HepG2 (cell line): ENCODE measurements around the gene CHKB. TPM values are rescaled to one million over a fixed set of nuclear protein-coding genes. Genes with fewer than 3 reads are reported as not detected.

ENCODE experiments used
- BRCA1 ChIP-seq: sonication (generic); formaldehyde crosslinking; IDR thresholded peaks from 2 replicates; pipeline ENCODE4 v1.4.0; 2020; ENCODE audit warnings: missing genetic modification reagents
- FOXC1 ChIP-seq: sonication (generic); formaldehyde crosslinking; IDR thresholded peaks from 2 replicates; pipeline ENCODE4 v1.8.0; 2022; ENCODE audit warnings: mild to moderate bottlenecking, missing genetic modification reagents, borderline replicate concordance
- HNRNPLL ChIP-seq: fragments of 200-400 bp; formaldehyde crosslinking; IDR thresholded peaks from 2 replicates; pipeline ENCODE4 v1.6.1; 2017; ENCODE audit warnings: mild to moderate bottlenecking, low read depth, low read length; ENCODE audit not compliant: poor library complexity, severe bottlenecking
- KAT8 ChIP-seq: IDR thresholded peaks from 2 replicates; pipeline ENCODE4 v1.6.1; 2016; ENCODE audit warnings: missing genetic modification reagents, missing compliant biosample characterization
- MTF2 ChIP-seq: sonication (generic); formaldehyde crosslinking; IDR thresholded peaks from 2 replicates; pipeline ENCODE4 v1.5.0; 2020; ENCODE audit warnings: missing genetic modification reagents, borderline replicate concordance
- PPARG ChIP-seq: conservative IDR thresholded peaks from 2 replicates; pipeline ENCODE4 v1.6.1; 2016; ENCODE audit warnings: missing biosample characterization, missing genetic modification reagents
- REXO4 ChIP-seq: sonication (generic); formaldehyde crosslinking; IDR thresholded peaks from 2 replicates; pipeline ENCODE4 v1.8.0; 2022; ENCODE audit warnings: missing genetic modification reagents, mild to moderate bottlenecking, borderline replicate concordance
- SMARCE1 ChIP-seq: fragments of 450-650 bp; IDR thresholded peaks from 2 replicates; pipeline ENCODE4 v1.6.1; 2017; ENCODE audit warnings: borderline replicate concordance
- SP4 ChIP-seq: sonication (generic); formaldehyde crosslinking; IDR thresholded peaks from 2 replicates; pipeline ENCODE4 v1.8.1; 2023; ENCODE audit warnings: mild to moderate bottlenecking, missing genetic modification reagents
- ZFP41 ChIP-seq: sonication (generic); formaldehyde crosslinking; IDR thresholded peaks from 2 replicates; pipeline ENCODE4 v1.4.0; 2020; ENCODE audit warnings: mild to moderate bottlenecking, missing genetic modification reagents, borderline replicate concordance
- ZNF24 ChIP-seq: fragments of 450-650 bp; IDR thresholded peaks from 2 replicates; pipeline ENCODE4 v1.6.1; 2017; ENCODE audit warnings: antibody characterized with exemption, mild to moderate bottlenecking
- ZNF510 ChIP-seq: sonication (generic); formaldehyde crosslinking; IDR thresholded peaks from 2 replicates; pipeline ENCODE4 v1.4.0; 2020; ENCODE audit warnings: low read depth, mild to moderate bottlenecking, missing genetic modification reagents
- polyA plus RNA-seq, 8 experiments: library from polyadenylated mRNA; depleted of rRNA in 3 of 8; stranded (reverse) in 7 of 8; unstranded in 1 of 8; fragments of >200 nt; fragmentation: Illumina TruSeq in 4 of 8; extraction: Trizol in 4 of 8; gene quantifications; 2 replicates each; pipeline versions ENCODE4 v1.2.1 to v1.2.3, GENCODE V29; 2011 to 2016; ENCODE audit warnings: low read depth in 4 of 8, missing spikeins in 1 of 8, mixed read lengths in 1 of 8; ENCODE audit not compliant: insufficient read depth in 1 of 8
- total RNA-seq, 5 experiments: library from RNA; depleted of rRNA; stranded (reverse); fragments of >200 nt; fragmentation: Illumina TruSeq; extraction: Trizol; gene quantifications; 2 replicates each; pipeline ENCODE4 v1.2.3, GENCODE V29; 2016; ENCODE audit warnings: low read depth in 1 of 5
- TF ChIP-seq, protein P1 (sequence below): sonication (generic); formaldehyde crosslinking; IDR thresholded peaks from 2 replicates; pipeline ENCODE4 v1.4.0; 2020; ENCODE audit warnings: mild to moderate bottlenecking, missing genetic modification reagents, borderline replicate concordance
- TF ChIP-seq, protein P2 (sequence below): sonication (generic); formaldehyde crosslinking; IDR thresholded peaks from 2 replicates; pipeline ENCODE4 v1.8.0; 2022; ENCODE audit warnings: missing genetic modification reagents, mild to moderate bottlenecking, inconsistent platforms, borderline replicate concordance
- TF ChIP-seq, protein P3 (sequence below): sonication (generic); formaldehyde crosslinking; conservative IDR thresholded peaks from 2 replicates; pipeline ENCODE4 v1.8.0; 2022; ENCODE audit warnings: low read depth, missing genetic modification reagents
- TF ChIP-seq, protein P4 (sequence below): IDR thresholded peaks from 2 replicates; pipeline ENCODE4 v1.4.0; 2020; ENCODE audit warnings: mild to moderate bottlenecking, missing genetic modification reagents

The CHKB gene
- total and polyA plus RNA-seq, 2 of the 13 experiments (the other 11 are each of a cell fraction or from before 2014, with no cell fraction given) = 24.5 to 42.7 TPM

DNA sequence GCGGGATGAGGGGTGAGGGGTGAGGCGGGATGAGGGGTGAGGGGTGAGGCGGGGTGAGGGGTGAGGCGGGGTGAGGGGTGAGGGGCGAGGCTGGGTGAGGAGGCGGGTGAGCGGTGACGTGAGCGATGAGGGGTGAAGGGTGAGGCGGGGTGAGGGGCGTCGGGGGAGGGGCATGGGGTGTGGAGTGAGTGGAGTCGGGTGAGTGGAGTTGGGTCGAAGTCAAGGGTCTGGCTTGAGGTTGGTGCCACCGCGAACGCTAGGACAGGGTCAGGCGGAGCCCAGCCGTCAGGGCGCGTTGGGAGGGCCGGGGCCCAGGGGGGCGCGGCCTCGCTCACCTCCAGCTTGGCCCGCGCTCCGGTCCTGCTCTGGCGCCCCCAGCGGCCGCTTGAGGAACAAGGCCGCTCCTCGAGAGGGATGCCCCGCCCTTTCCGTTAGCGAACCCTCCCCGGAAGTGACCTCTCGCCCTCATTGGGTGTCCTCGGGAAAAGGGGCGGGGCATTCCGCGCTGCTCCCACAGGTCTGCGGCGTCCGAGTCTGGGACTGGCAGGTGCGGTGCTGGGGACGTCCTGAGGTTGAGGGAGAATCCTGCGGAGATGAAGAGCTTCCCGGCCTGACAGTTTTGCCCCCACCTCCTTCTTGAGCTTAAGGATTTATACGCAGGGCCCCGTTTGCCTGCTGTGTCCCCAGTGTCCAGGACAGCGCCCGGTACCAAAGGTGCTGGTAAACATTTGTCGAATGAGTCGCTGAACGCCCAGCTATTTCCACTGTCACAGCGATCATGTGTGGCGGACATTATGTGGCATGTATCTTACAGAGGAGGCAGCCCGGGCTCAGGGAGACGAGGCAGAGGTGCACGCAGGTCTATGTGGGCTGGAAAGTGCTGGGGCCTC lies 19.9 kb downstream of the CHKB start, which contains the start of gene SYCE3 (continued):
- TF ChIP-seq, protein P1, sequence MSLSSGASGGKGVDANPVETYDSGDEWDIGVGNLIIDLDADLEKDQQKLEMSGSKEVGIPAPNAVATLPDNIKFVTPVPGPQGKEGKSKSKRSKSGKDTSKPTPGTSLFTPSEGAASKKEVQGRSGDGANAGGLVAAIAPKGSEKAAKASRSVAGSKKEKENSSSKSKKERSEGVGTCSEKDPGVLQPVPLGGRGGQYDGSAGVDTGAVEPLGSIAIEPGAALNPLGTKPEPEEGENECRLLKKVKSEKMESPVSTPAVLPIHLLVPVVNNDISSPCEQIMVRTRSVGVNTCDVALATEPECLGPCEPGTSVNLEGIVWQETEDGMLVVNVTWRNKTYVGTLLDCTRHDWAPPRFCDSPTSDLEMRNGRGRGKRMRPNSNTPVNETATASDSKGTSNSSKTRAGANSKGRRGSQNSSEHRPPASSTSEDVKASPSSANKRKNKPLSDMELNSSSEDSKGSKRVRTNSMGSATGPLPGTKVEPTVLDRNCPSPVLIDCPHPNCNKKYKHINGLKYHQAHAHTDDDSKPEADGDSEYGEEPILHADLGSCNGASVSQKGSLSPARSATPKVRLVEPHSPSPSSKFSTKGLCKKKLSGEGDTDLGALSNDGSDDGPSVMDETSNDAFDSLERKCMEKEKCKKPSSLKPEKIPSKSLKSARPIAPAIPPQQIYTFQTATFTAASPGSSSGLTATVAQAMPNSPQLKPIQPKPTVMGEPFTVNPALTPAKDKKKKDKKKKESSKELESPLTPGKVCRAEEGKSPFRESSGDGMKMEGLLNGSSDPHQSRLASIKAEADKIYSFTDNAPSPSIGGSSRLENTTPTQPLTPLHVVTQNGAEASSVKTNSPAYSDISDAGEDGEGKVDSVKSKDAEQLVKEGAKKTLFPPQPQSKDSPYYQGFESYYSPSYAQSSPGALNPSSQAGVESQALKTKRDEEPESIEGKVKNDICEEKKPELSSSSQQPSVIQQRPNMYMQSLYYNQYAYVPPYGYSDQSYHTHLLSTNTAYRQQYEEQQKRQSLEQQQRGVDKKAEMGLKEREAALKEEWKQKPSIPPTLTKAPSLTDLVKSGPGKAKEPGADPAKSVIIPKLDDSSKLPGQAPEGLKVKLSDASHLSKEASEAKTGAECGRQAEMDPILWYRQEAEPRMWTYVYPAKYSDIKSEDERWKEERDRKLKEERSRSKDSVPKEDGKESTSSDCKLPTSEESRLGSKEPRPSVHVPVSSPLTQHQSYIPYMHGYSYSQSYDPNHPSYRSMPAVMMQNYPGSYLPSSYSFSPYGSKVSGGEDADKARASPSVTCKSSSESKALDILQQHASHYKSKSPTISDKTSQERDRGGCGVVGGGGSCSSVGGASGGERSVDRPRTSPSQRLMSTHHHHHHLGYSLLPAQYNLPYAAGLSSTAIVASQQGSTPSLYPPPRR (CRISPR knock-in tag) = no peak
- TF ChIP-seq MTF2 (CRISPR knock-in tag) = no peak
- no peak for TF ChIP-seq ZNF24
- TF ChIP-seq KAT8 (CRISPR knock-in tag) = peak; percentile 79
- TF ChIP-seq ZFP41 (CRISPR knock-in tag) = no peak
- no peak for TF ChIP-seq SMARCE1
- TF ChIP-seq, protein P2, sequence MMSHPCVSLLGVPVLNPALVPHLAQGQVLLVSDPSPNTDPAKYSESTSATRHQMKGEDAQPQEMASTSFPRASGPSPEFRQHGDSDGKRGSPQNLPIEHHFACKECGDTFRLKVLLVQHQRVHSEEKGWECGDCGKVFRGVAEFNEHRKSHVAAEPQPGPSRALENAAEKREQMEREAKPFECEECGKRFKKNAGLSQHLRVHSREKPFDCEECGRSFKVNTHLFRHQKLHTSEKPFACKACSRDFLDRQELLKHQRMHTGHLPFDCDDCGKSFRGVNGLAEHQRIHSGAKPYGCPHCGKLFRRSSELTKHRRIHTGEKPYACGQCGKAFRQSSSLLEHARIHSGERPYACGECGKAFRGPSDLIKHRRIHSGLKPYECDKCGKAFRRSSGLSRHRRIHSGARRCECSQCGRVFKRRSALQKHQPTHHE (CRISPR knock-in tag) = no peak
- TF ChIP-seq HNRNPLL = peak; percentile 65
- 0 out of 2 replicates have a peak, but pooled peaks have one; percentile 50 for TF ChIP-seq ZNF510
- peak; percentile 42; the same call in 1 of the 2 replicates for TF ChIP-seq PPARG (CRISPR knock-in tag)
- 0 out of 2 replicates have a peak, but pooled peaks have one; percentile 63 for TF ChIP-seq FOXC1 (CRISPR knock-in tag)
- no peak for TF ChIP-seq BRCA1 (CRISPR knock-in tag)
- no peak for TF ChIP-seq REXO4 (CRISPR knock-in tag)
- TF ChIP-seq SP4 (CRISPR knock-in tag) = peak; percentile 95
- TF ChIP-seq, protein P3, sequence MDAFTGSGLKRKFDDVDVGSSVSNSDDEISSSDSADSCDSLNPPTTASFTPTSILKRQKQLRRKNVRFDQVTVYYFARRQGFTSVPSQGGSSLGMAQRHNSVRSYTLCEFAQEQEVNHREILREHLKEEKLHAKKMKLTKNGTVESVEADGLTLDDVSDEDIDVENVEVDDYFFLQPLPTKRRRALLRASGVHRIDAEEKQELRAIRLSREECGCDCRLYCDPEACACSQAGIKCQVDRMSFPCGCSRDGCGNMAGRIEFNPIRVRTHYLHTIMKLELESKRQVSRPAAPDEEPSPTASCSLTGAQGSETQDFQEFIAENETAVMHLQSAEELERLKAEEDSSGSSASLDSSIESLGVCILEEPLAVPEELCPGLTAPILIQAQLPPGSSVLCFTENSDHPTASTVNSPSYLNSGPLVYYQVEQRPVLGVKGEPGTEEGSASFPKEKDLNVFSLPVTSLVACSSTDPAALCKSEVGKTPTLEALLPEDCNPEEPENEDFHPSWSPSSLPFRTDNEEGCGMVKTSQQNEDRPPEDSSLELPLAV (CRISPR knock-in tag) = no peak
- TF ChIP-seq, protein P4, sequence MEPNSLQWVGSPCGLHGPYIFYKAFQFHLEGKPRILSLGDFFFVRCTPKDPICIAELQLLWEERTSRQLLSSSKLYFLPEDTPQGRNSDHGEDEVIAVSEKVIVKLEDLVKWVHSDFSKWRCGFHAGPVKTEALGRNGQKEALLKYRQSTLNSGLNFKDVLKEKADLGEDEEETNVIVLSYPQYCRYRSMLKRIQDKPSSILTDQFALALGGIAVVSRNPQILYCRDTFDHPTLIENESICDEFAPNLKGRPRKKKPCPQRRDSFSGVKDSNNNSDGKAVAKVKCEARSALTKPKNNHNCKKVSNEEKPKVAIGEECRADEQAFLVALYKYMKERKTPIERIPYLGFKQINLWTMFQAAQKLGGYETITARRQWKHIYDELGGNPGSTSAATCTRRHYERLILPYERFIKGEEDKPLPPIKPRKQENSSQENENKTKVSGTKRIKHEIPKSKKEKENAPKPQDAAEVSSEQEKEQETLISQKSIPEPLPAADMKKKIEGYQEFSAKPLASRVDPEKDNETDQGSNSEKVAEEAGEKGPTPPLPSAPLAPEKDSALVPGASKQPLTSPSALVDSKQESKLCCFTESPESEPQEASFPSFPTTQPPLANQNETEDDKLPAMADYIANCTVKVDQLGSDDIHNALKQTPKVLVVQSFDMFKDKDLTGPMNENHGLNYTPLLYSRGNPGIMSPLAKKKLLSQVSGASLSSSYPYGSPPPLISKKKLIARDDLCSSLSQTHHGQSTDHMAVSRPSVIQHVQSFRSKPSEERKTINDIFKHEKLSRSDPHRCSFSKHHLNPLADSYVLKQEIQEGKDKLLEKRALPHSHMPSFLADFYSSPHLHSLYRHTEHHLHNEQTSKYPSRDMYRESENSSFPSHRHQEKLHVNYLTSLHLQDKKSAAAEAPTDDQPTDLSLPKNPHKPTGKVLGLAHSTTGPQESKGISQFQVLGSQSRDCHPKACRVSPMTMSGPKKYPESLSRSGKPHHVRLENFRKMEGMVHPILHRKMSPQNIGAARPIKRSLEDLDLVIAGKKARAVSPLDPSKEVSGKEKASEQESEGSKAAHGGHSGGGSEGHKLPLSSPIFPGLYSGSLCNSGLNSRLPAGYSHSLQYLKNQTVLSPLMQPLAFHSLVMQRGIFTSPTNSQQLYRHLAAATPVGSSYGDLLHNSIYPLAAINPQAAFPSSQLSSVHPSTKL (CRISPR knock-in tag) = no peak
